ENCODE results near the gene MRC1.

The MRC1 gene

GRCh38 chr10:17882557-17882956, 73.4 kb downstream of the MRC1 start:
- CTCF ChIA-PET: interaction anchor here (1.3 to 4.0 kb wide), 2 partner anchors 9 to 320 kb away, joined by 3 to 13 read pairs; no protein-coding TSS in a partner anchor
- no peak overlapping the region for H3K4me3 ChIP-seq (ENCODE audit: control insufficient read depth in 1 of 7, extremely low read depth in 1 of 7, insufficient read depth in 4 of 7, low read depth in 2 of 7, low read length in 6 of 7)

GRCh38 chr10:17883621-17884020, 74.5 kb downstream of the MRC1 start:
- Histone ChIP-seq H3K36me3 (ENCODE audit: control insufficient read depth in 4 of 4, insufficient read depth in 4 of 4, low read length in 3 of 4) (no peaks in the 10 kb centered on the region), H3K4me3 (ENCODE audit: control insufficient read depth in 1 of 7, extremely low read depth in 1 of 7, insufficient read depth in 4 of 7, low read depth in 2 of 7, low read length in 6 of 7) (no peak overlapping the region), H3K4me1 (ENCODE audit: control extremely low read depth in 1 of 4, control insufficient read depth in 4 of 4, insufficient read depth in 4 of 4, low read length in 3 of 4) (no peaks in the 10 kb centered on the region), H3K9me3 (ENCODE audit: control extremely low read depth in 1 of 5, control insufficient read depth in 4 of 5, insufficient read depth in 2 of 5, low read depth in 1 of 5, low read length in 4 of 5) (peaks cover 0 to 5% (median 3%) of the 10 kb centered on the region in 5 experiments), H3K27me3 (replicated peaks in 2 of 5; ENCODE audit: control insufficient read depth in 4 of 5, insufficient read depth in 5 of 5, low read length in 4 of 5) (no peaks in the 10 kb centered on the region), H3K27ac (ENCODE audit: insufficient read depth in 1 of 2, low read depth in 1 of 2, low read length in 2 of 2, poor library complexity in 1 of 2, severe bottlenecking in 2 of 2) (no peak overlapping the region)
- ChIA-PET POLR2A (no interaction called here), CTCF (interaction anchor here (0.6 to 4.0 kb wide), 3 partner anchors 10 to 37 kb away, joined by 3 to 13 read pairs (median 4); no protein-coding TSS in a partner anchor)
- WGBS (ENCODE audit: insufficient coverage): no CpG with 5 or more reads among the region's 1 CpG
- no peak for DNase-seq

More at GRCh38 chr10:17882557-17882956, 73.4 kb downstream of the MRC1 start:
- Histone ChIP-seq H3K9me3 (ENCODE audit: control extremely low read depth in 1 of 5, control insufficient read depth in 4 of 5, insufficient read depth in 2 of 5, low read depth in 1 of 5, low read length in 4 of 5) (peaks cover 0 to 5% (median 3%) of the 10 kb centered on the region in 5 experiments), H3K27ac (ENCODE audit: insufficient read depth in 1 of 2, low read depth in 1 of 2, low read length in 2 of 2, poor library complexity in 1 of 2, severe bottlenecking in 2 of 2) (no peak overlapping the region), H3K27me3 (replicated peaks in 2 of 5; ENCODE audit: control insufficient read depth in 4 of 5, insufficient read depth in 5 of 5, low read length in 4 of 5) (no peaks in the 10 kb centered on the region), H3K36me3 (ENCODE audit: control insufficient read depth in 4 of 4, insufficient read depth in 4 of 4, low read length in 3 of 4) (no peaks in the 10 kb centered on the region), H3K4me1 (ENCODE audit: control extremely low read depth in 1 of 4, control insufficient read depth in 4 of 4, insufficient read depth in 4 of 4, low read length in 3 of 4) (no peaks in the 10 kb centered on the region)
- no peak for DNase-seq
- POLR2A ChIA-PET: interaction anchor here (0.6 kb wide), 1 partner anchor 1472 kb away, joined by 4 read pairs; no protein-coding TSS in a partner anchor
- no CpG with 5 or more reads among the region's 1 CpG for WGBS (ENCODE audit: insufficient coverage)

- no peaks in the 10 kb centered on the region for H3K4me1 ChIP-seq (ENCODE audit: control extremely low read depth in 1 of 4, control insufficient read depth in 4 of 4, insufficient read depth in 4 of 4, low read length in 3 of 4)
- H3K27ac ChIP-seq (ENCODE audit: insufficient read depth in 1 of 2, low read depth in 1 of 2, low read length in 2 of 2, poor library complexity in 1 of 2, severe bottlenecking in 2 of 2): no peak overlapping the region
- no peaks in the 10 kb centered on the region for H3K36me3 ChIP-seq (ENCODE audit: control insufficient read depth in 4 of 4, insufficient read depth in 4 of 4, low read length in 3 of 4)
- no peak overlapping the region for H3K4me3 ChIP-seq (ENCODE audit: control insufficient read depth in 1 of 7, extremely low read depth in 1 of 7, insufficient read depth in 4 of 7, low read depth in 2 of 7, low read length in 6 of 7)
- peaks cover 0 to 5% (median 3%) of the 10 kb centered on the region in 5 experiments for H3K9me3 ChIP-seq (ENCODE audit: control extremely low read depth in 1 of 5, control insufficient read depth in 4 of 5, insufficient read depth in 2 of 5, low read depth in 1 of 5, low read length in 4 of 5)
- ChIA-PET CTCF (no interaction called here), POLR2A (no interaction called here)
- no peak for DNase-seq
- no peaks in the 10 kb centered on the region for H3K27me3 ChIP-seq (replicated peaks in 2 of 5; ENCODE audit: control insufficient read depth in 4 of 5, insufficient read depth in 5 of 5, low read length in 4 of 5)
These were observed 79.0 kb downstream of the MRC1 start for GRCh38 chr10:17888189-17888588.

GRCh38 chr10:17891435-17891834, 82.3 kb downstream of the MRC1 start:
- 83% methylated on average over 3 of the region's 9 CpGs for WGBS (ENCODE audit: insufficient coverage)
- Histone ChIP-seq H3K27ac (ENCODE audit: insufficient read depth in 1 of 2, low read depth in 1 of 2, low read length in 2 of 2, poor library complexity in 1 of 2, severe bottlenecking in 2 of 2) (no peak overlapping the region), H3K36me3 (ENCODE audit: control insufficient read depth in 4 of 4, insufficient read depth in 4 of 4, low read length in 3 of 4) (no peaks in the 10 kb centered on the region), H3K27me3 (replicated peaks in 2 of 5; ENCODE audit: control insufficient read depth in 4 of 5, insufficient read depth in 5 of 5, low read length in 4 of 5) (no peaks in the 10 kb centered on the region), H3K4me3 (ENCODE audit: control insufficient read depth in 1 of 7, extremely low read depth in 1 of 7, insufficient read depth in 4 of 7, low read depth in 2 of 7, low read length in 6 of 7) (no peak overlapping the region), H3K9me3 (ENCODE audit: control extremely low read depth in 1 of 5, control insufficient read depth in 4 of 5, insufficient read depth in 2 of 5, low read depth in 1 of 5, low read length in 4 of 5) (no peaks in the 10 kb centered on the region), H3K4me1 (ENCODE audit: control extremely low read depth in 1 of 4, control insufficient read depth in 4 of 4, insufficient read depth in 4 of 4, low read length in 3 of 4) (no peaks in the 10 kb centered on the region)
- ChIA-PET POLR2A (no interaction called here), CTCF (no interaction called here)
- no peak for DNase-seq

- WGBS (ENCODE audit: insufficient coverage): 95% methylated on average over 2 of the region's 2 CpGs
- Histone ChIP-seq H3K27ac (ENCODE audit: insufficient read depth in 1 of 2, low read depth in 1 of 2, low read length in 2 of 2, poor library complexity in 1 of 2, severe bottlenecking in 2 of 2) (no peak overlapping the region), H3K9me3 (ENCODE audit: control extremely low read depth in 1 of 5, control insufficient read depth in 4 of 5, insufficient read depth in 2 of 5, low read depth in 1 of 5, low read length in 4 of 5) (no peaks in the 10 kb centered on the region), H3K27me3 (replicated peaks in 2 of 5; ENCODE audit: control insufficient read depth in 4 of 5, insufficient read depth in 5 of 5, low read length in 4 of 5) (no peaks in the 10 kb centered on the region), H3K4me3 (ENCODE audit: control insufficient read depth in 1 of 7, extremely low read depth in 1 of 7, insufficient read depth in 4 of 7, low read depth in 2 of 7, low read length in 6 of 7) (no peak overlapping the region), H3K36me3 (ENCODE audit: control insufficient read depth in 4 of 4, insufficient read depth in 4 of 4, low read length in 3 of 4) (no peaks in the 10 kb centered on the region), H3K4me1 (ENCODE audit: control extremely low read depth in 1 of 4, control insufficient read depth in 4 of 4, insufficient read depth in 4 of 4, low read length in 3 of 4) (no peaks in the 10 kb centered on the region)
- CTCF ChIA-PET: interaction anchor here (1.4 to 1.6 kb wide), 2 partner anchors 306 to 312 kb away, joined by 3 read pairs; no protein-coding TSS in a partner anchor
- DNase-seq: no peak
- POLR2A ChIA-PET: no interaction called here
These were observed 95.4 kb downstream of the MRC1 start for GRCh38 chr10:17904564-17904963.

GRCh38 chr10:17905491-17905890, 96.3 kb downstream of the MRC1 start:
- Histone ChIP-seq H3K4me1 (ENCODE audit: control extremely low read depth in 1 of 4, control insufficient read depth in 4 of 4, insufficient read depth in 4 of 4, low read length in 3 of 4) (no peaks in the 10 kb centered on the region), H3K27me3 (replicated peaks in 2 of 5; ENCODE audit: control insufficient read depth in 4 of 5, insufficient read depth in 5 of 5, low read length in 4 of 5) (no peaks in the 10 kb centered on the region), H3K9me3 (ENCODE audit: control extremely low read depth in 1 of 5, control insufficient read depth in 4 of 5, insufficient read depth in 2 of 5, low read depth in 1 of 5, low read length in 4 of 5) (no peaks in the 10 kb centered on the region), H3K27ac (ENCODE audit: insufficient read depth in 1 of 2, low read depth in 1 of 2, low read length in 2 of 2, poor library complexity in 1 of 2, severe bottlenecking in 2 of 2) (no peak overlapping the region), H3K4me3 (ENCODE audit: control insufficient read depth in 1 of 7, extremely low read depth in 1 of 7, insufficient read depth in 4 of 7, low read depth in 2 of 7, low read length in 6 of 7) (no peak overlapping the region), H3K36me3 (ENCODE audit: control insufficient read depth in 4 of 4, insufficient read depth in 4 of 4, low read length in 3 of 4) (no peaks in the 10 kb centered on the region)
- ChIA-PET CTCF (no interaction called here), POLR2A (no interaction called here)
- 100% methylated on average over 2 of the region's 3 CpGs for WGBS (ENCODE audit: insufficient coverage)
- no peak for DNase-seq

GRCh38 chr10:17906002-17906401, 96.9 kb downstream of the MRC1 start:
- no peak overlapping the region for H3K27ac ChIP-seq (ENCODE audit: insufficient read depth in 1 of 2, low read depth in 1 of 2, low read length in 2 of 2, poor library complexity in 1 of 2, severe bottlenecking in 2 of 2)
- no peaks in the 10 kb centered on the region for H3K36me3 ChIP-seq (ENCODE audit: control insufficient read depth in 4 of 4, insufficient read depth in 4 of 4, low read length in 3 of 4)
- H3K9me3 ChIP-seq (ENCODE audit: control extremely low read depth in 1 of 5, control insufficient read depth in 4 of 5, insufficient read depth in 2 of 5, low read depth in 1 of 5, low read length in 4 of 5): no peaks in the 10 kb centered on the region
- no peak for DNase-seq
- WGBS (ENCODE audit: insufficient coverage): 73% methylated on average over 1 of the region's 1 CpG
- H3K4me1 ChIP-seq (ENCODE audit: control extremely low read depth in 1 of 4, control insufficient read depth in 4 of 4, insufficient read depth in 4 of 4, low read length in 3 of 4): no peaks in the 10 kb centered on the region
- CTCF ChIA-PET: no interaction called here
- H3K4me3 ChIP-seq (ENCODE audit: control insufficient read depth in 1 of 7, extremely low read depth in 1 of 7, insufficient read depth in 4 of 7, low read depth in 2 of 7, low read length in 6 of 7): no peak overlapping the region
- POLR2A ChIA-PET: no interaction called here
- no peaks in the 10 kb centered on the region for H3K27me3 ChIP-seq (replicated peaks in 2 of 5; ENCODE audit: control insufficient read depth in 4 of 5, insufficient read depth in 5 of 5, low read length in 4 of 5)
